Activated CD4-positive, alpha-beta T cell treated with anti-CD3 and anti-CD28 coated beads for 4 hours (primary cell): Measurements from ENCODE around the gene DBT.
"Not testable (repeated sequence)": the region's sequence is repeated elsewhere in the genome, so short reads cannot be mapped to it uniquely, and the experiment has no call there.

Source experiments
- DNase-seq, 2 donors: peaks; one replicate each; pipeline ENCODE4 v3.0.0-alpha.2; 2020

The DBT gene

GRCh38 chr1:100250264-100250663, 630 bp upstream of the DBT start:
- DNase-seq, result no peak

- DNase-seq, result no peak
Measured at GRCh38 chr1:100249155-100249536, 488 bp downstream of the DBT start.

- DNase-seq, result no peak
Measured at GRCh38 chr1:100246738-100247137, 2.9 kb downstream of the DBT start.

GRCh38 chr1:100240631-100241030, 9.0 kb downstream of the DBT start:
- DNase-seq, result no peak

GRCh38 chr1:100239961-100240360, 9.7 kb downstream of the DBT start:
- no peak for DNase-seq

GRCh38 chr1:100237091-100237490, 12.5 kb downstream of the DBT start:
- DNase-seq, result no peak

GRCh38 chr1:100234432-100234831, 15.2 kb downstream of the DBT start:
- no peak for DNase-seq

- DNase-seq, result not testable (repeated sequence)
Measured at GRCh38 chr1:100233566-100233965, 16.1 kb downstream of the DBT start.

- DNase-seq, result no peak
Measured at GRCh38 chr1:100232156-100232555, 17.5 kb downstream of the DBT start.

- no peak for DNase-seq
Measured at GRCh38 chr1:100231721-100232120, 17.9 kb downstream of the DBT start.

GRCh38 chr1:100230765-100231164, 18.9 kb downstream of the DBT start:
- DNase-seq, result no peak

GRCh38 chr1:100229681-100230443, 19.8 kb downstream of the DBT start:
- no peak for DNase-seq

GRCh38 chr1:100222428-100222827, 27.2 kb downstream of the DBT start:
- no peak for DNase-seq

GRCh38 chr1:100219883-100220282, 29.8 kb downstream of the DBT start:
- no peak for DNase-seq

GRCh38 chr1:100219457-100219856, 30.2 kb downstream of the DBT start:
- DNase-seq, result no peak

- DNase-seq, result no peak
Measured at GRCh38 chr1:100217834-100218233, 31.8 kb downstream of the DBT start.

- no peak for DNase-seq
Measured at GRCh38 chr1:100215101-100215500, 34.5 kb downstream of the DBT start.

GRCh38 chr1:100213141-100213540, 36.5 kb downstream of the DBT start:
- no peak for DNase-seq

GRCh38 chr1:100206301-100206700, 43.3 kb downstream of the DBT start:
- no peak for DNase-seq

GRCh38 chr1:100205593-100205992, 44.0 kb downstream of the DBT start:
- not testable (repeated sequence) for DNase-seq

GRCh38 chr1:100205103-100205502, 44.5 kb downstream of the DBT start:
- not testable (repeated sequence) for DNase-seq

- DNase-seq, result not testable (repeated sequence)
Measured at GRCh38 chr1:100202703-100203102, 46.9 kb downstream of the DBT start.

- DNase-seq, result not testable (repeated sequence)
Measured at GRCh38 chr1:100200060-100200459, 49.6 kb downstream of the DBT start.

GRCh38 chr1:100198596-100198995, 51.0 kb downstream of the DBT start:
- no peak for DNase-seq

GRCh38 chr1:100188617-100189016, 61.0 kb downstream of the DBT start:
- DNase-seq, result no peak
